Measurements from ENCODE around the gene COL5A1.
A peak's percentile ranks its signal among the peaks of the same experiment; 100 is the strongest.

COL5A1 gene

DNA sequence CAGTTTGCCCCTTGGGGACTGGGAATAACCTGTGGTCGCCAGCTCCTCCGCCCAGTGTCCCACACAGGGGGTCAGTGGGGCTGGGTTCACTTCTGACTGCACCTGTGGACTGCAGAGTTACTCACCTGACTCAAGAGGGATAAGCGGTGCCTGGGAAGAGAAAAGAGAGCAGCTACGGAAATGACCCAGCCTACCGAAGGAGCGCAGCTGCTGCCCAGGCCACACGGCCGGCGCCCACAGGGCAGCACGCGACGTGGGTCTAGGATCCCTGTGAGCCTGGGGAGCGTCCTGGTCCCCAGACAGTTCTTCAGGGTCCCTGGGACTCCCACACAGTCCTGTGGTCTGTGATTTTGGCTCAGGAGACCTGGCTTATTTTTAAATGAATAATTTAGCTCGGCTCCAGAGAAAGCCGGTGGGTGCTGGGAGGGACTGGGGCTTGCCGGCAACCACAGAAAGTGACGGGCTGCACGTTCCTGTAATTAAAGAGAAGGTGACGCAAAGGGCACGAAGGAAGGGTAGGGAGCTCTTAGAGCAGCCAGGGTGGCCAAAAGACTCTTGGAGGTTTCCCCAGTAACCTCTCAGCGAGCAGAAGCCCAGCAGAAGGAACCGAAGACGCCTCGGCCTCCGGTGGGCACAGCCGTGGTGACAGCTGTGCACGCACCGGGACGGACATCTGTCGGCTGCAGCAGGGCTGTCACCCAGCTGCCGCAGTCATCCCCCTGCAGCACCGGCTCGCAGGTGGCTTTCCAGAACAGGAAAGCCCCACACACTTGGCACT is 141.5 kb downstream of the COL5A1 start:
- TF ChIP-seq POLR2A (IDR thresholded peaks at IDR 0.05; ENCODE audit: low read depth, low read length), result no peak
- FAIRE-seq, result no peak
- no peak for DNase-seq (ENCODE audit: insufficient read length, low spot score)

DNA sequence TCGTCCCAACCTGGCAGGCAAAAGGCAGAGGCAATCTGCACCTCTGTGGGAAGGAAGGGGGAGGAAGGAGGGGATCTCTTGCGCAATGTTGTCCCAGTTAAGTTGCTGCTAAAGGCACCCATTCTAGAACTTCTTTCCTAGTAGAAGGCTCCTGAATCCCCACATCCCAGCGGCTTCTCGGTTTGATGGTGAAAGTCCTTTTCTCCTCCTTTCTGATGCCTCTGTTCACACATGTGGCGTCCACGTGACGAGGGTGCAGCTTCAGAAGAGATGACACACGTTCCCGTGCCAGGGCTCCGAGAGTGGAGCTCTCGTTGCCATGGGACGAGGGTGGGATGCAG is 142.1 kb downstream of the COL5A1 start:
- no peak for TF ChIP-seq POLR2A (IDR thresholded peaks at IDR 0.05; ENCODE audit: low read depth, low read length)
- FAIRE-seq (no peak), DNase-seq (ENCODE audit: insufficient read length, low spot score) (no peak)

DNA sequence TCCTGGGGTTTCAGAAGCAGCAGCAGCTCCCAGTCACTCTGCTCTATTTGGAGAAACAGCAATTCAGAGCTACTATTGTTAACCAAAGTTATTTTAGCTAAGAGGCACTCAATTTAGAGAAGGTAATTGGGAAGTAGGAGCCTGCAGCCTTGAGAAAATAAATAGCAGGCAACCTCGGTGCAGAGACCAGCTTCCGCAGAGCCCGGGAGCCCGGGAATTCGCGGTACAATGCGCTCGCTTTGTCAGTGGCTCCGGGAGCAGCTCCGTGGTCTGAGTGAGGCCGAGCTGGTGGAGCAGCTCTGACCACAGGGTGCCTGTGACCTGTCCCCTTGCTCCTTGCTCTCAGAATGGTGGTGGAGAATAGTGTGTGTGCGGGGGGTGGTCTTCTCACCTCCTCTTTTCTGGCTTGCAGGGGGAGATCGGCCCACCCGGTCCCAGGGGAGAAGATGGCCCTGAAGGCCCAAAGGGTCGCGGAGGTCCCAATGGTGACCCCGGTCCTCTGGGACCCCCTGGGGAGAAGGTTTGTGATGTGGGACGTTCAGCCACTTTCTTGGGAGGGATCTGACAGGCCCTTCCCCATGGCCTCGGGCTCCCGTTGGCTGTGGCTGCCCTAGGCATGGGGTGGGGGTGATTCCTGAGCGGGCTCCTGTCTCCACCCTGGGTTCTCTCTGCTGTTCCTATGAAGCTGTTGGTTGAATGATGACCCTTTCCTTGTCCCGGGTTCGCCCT is 143.1 kb downstream of the COL5A1 start:
- no peak for TF ChIP-seq POLR2A (IDR thresholded peaks at IDR 0.05; ENCODE audit: low read depth, low read length)
- DNase-seq (ENCODE audit: insufficient read length, low spot score), result no peak
- no peak for FAIRE-seq

DNA sequence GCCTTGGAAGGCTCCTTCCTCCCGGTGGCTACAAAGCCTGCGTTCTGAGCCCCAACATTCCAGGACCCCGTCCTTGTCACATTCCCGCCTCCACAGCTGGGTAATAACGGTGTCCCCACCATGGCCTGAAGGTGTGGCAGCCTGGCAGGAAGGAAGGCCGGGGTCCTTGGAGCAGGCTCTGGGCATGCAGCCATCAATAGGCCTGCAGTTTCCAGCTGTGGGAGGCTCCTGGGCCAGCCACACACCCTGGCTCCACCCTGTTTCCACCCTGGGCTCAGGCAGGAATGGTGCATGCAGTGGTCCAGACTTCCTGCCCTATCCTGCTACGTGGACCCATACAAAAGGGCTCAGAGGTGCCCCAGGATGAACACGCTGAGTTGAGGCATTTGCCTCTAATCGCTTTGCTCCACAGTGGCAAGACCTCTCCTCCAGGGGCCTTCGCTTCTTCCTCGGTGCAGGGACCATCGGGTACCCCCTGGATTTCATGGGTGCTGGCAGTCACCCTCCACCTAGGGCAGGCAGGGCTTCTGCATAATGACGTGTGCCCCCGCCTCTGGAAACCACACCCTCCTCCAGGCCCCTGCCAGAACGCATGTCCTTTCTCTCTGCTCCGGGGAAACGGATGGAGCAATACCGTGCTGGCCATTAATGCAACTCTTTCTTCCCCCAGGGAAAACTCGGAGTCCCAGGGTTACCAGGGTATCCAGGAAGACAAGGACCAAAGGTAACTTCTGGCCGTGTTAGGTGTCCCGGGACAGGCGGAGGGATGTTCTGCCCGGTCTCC is 143.9 kb downstream of the COL5A1 start:
- DNase-seq (ENCODE audit: insufficient read length, low spot score) (peak; percentile 35), FAIRE-seq (no peak)
- no peak for TF ChIP-seq POLR2A (IDR thresholded peaks at IDR 0.05; ENCODE audit: low read depth, low read length)

DNA sequence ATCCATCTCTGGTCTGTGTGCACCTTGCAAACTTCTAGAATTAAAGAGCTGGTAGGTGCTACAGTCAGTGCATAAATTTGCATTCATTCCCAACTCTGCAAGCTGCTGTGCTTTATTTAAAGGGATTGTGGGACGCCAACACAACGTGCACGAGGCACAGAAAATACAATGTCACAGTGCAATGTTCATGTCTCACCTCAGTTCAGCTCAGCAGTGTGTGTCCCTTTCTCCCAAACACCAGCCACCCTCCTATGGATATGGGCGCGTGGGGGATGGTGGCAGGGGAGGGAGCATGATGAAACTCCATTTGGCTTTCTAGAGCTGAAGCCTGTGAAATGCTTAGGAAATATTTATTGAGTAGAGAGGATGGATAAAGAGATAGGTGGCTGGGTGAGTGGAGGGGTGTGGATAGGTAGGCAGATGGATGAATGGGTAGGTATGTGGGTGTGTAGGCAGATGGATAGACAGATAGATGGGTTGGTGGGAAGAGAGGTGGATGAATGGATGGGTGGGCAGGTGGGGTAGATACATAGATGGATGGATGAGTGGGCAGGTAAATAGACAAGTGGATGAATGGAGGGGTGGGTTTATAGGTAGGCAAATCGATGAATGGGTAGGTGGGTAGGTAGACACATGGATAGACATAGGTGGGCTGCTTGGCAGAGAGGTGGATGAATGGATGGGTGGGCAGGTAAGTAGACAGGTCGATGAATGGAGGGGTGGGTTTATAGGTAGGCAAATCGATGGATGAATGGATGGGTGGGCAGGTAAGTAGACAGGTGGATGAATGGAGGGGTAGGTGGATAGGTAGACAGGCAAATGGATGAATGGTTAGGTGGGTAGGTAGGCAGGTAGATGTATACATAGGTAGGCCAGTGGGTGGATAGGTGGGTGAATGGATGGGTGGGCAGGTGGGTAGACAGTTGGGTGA is 146.3 kb downstream of the COL5A1 start:
- FAIRE-seq (no peak), DNase-seq (ENCODE audit: insufficient read length, low spot score) (no peak)
- TF ChIP-seq POLR2A (IDR thresholded peaks at IDR 0.05; ENCODE audit: low read depth, low read length), result no peak

DNA sequence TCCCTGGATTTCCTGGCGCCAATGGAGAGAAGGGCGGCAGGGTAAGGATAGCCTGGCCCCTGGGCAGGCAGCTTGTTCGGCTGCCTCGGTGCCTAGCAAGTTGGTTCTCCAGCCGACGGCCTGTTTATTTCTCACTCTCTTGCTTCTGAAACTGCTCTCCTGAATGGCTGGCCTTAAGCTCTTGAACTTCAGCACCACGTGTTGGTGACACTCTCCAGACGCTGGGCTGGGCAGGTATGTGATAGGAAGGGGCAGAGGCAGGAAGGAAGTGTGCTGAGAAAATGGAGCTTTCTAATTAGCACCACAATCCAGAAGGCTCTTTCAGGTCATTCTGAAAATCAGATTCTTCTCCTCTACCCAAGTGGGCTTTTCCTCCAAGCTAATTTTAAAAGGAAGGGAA is 147.6 kb downstream of the COL5A1 start:
- no peak for TF ChIP-seq POLR2A (IDR thresholded peaks at IDR 0.05; ENCODE audit: low read depth, low read length)
- no peak for DNase-seq (ENCODE audit: insufficient read length, low spot score)
- FAIRE-seq, result no peak

DNA sequence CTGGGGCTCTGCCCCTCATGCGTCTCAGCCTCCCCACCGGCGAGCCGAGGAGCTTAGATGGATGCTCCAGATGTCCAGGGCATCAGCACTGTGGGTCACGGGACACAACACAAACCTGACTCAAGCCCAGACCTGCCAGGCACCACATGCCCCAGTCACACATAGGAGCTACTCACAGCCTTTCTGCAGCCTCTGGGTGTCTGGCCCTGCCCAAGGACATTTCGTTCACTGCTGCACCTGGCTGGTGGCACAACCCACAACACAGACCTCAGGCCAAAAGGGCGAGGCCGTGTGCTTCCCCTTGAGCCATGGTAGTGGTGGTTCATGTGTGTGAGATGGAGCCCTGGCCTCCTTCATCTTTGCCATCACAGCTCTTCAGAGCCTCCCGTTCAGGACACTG is 149.4 kb downstream of the COL5A1 start:
- DNase-seq (ENCODE audit: insufficient read length, low spot score) (no peak), FAIRE-seq (no peak)
- TF ChIP-seq POLR2A (IDR thresholded peaks at IDR 0.05; ENCODE audit: low read depth, low read length), result no peak

DNA sequence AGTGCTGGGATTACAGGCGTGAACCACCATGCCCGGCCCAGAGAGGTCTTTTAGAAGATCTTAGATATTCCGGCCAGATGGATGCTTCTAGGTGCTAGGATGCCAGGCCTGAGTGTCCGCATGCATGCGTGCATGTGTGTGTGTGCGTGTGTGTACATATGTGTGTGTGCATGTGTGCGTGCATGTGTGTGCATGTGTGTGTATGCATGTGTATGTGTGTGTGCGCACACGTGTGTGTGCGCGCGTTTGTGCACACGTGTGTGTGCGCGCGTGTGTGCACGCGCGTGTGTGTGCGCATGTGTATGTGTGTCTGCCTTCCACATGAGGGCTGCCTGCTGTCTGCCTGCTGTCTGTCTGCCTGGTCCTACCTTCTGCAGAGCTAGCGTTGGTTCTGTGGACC is 151.0 kb downstream of the COL5A1 start:
- no peak for DNase-seq (ENCODE audit: insufficient read length, low spot score)
- FAIRE-seq, result no peak
- TF ChIP-seq POLR2A (IDR thresholded peaks at IDR 0.05; ENCODE audit: low read depth, low read length), result no peak

DNA sequence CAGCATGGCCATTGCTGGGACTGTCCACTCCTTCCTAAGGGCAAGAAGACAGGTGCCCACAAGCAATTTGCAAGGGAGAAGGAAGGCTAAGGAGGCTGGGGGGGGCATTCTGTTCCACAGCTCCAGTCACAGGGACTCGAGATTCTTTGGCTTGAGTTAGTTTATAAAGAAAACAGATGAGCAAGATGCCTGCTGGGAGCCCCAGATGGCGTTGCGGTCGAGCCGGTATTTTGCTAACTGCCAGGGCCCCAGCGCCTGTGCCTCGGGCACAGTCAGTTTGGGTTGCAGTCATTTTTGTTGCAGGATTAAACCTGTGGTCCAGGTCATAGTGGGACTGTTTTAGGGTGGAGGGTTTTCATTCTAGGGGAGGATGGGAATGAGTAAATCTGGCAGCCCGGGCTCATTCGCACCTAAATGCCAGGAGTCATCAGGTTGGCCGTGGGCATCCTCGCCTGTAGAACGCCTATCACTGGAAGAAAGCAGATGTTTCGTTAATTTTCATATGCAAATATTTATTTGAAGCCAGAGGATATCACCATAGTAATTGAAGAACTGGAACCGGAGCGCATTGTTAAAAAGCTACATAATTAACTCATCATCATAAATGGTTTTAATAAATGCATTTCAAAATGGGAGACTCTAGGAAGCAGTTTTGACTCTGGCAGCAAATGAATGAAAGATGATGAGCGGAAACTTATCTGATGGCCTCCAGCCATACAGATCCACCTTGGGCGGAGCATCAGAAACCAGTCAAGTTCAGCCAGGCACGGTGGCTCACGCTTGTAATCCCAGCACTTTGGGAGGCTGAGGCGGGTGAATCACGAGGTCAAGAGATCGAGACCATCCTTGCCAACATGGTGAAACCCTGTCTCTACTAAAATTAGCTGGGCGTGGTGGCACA is 151.9 kb downstream of the COL5A1 start:
- FAIRE-seq (no peak), DNase-seq (ENCODE audit: insufficient read length, low spot score) (no peak)
- no peak for TF ChIP-seq POLR2A (IDR thresholded peaks at IDR 0.05; ENCODE audit: low read depth, low read length)

DNA sequence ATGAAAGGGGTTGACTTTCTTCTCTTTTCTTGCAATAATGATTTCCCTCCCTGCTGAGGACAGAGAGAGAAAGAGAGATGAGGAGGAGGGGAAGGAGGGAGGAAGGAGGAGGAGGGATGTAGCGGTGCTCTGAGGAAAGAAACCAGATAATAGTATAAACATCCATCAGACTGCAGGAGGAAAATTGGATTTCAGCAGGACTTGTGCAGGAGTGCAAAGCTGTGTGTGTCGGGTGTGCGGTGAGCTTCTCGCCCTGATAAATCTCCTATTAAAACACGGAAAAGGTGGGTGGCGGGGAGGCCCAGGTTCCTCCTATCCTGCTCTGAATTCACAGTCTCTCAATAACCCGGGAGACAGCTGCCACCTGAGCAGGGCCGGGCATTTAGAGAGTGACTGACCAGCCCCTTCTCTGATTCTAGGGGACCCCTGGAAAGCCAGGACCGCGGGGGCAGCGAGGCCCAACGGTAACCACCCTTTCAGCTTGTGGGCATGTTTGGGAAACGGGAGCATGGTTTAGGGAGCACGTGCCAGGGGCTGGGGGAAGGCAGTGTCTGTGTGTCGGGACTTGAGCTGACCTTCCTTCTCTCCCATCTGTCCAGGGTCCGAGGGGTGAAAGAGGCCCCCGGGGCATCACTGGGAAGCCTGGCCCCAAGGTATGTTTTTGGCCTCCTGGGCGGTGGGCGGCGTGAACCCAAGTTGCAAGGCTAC is 153.2 kb downstream of the COL5A1 start:
- no peak for DNase-seq (ENCODE audit: insufficient read length, low spot score)
- TF ChIP-seq POLR2A (IDR thresholded peaks at IDR 0.05; ENCODE audit: low read depth, low read length), result no peak
- FAIRE-seq, result no peak

DNA sequence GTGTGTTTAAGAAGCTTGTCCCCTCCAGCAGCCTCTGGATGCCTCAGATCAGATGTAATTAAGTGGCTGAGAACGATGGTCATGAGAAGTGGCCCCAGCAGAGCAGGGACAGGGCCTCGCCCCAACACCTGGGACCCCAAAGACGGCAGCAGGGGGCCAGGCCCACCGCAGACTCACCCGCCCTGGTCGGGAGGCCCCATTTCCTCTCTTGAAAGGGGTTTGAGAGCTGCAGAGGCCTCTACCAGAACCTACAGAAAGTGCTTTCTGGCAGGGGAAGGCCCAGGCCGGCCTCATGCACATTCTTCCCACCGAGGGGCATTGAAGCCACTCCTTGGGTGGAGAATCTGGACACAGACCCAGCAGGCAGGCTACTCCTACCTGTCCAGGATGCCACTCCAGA is 153.8 kb downstream of the COL5A1 start:
- FAIRE-seq (no peak), DNase-seq (ENCODE audit: insufficient read length, low spot score) (no peak)
- TF ChIP-seq POLR2A (IDR thresholded peaks at IDR 0.05; ENCODE audit: low read depth, low read length), result no peak

DNA sequence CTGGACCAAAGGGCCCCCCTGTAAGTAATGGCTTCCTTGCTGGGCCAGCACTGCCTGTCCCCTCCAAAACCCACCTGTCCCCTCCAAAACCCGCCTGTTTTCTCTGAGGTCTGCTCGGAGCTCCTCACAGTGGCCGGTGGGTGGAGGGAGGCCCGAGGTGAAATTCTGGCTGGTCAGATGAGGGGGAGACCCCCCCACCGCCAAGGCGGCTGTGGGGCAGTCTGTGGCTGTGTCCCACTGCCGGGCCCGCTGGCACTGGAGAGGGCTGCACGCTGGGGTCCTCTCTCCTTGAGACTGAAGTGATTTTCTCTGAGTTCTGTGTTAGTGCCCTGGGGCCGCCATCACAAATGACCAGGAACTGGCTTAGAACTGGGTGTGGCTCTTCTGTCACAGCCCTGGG is 155.3 kb downstream of the COL5A1 start:
- DNase-seq (ENCODE audit: insufficient read length, low spot score), result no peak
- TF ChIP-seq POLR2A (IDR thresholded peaks at IDR 0.05; ENCODE audit: low read depth, low read length), result no peak
- FAIRE-seq, result no peak

Measured in H54 (cell line).